ENCODE data around the gene LEMD2.

LEMD2 gene

DNA sequence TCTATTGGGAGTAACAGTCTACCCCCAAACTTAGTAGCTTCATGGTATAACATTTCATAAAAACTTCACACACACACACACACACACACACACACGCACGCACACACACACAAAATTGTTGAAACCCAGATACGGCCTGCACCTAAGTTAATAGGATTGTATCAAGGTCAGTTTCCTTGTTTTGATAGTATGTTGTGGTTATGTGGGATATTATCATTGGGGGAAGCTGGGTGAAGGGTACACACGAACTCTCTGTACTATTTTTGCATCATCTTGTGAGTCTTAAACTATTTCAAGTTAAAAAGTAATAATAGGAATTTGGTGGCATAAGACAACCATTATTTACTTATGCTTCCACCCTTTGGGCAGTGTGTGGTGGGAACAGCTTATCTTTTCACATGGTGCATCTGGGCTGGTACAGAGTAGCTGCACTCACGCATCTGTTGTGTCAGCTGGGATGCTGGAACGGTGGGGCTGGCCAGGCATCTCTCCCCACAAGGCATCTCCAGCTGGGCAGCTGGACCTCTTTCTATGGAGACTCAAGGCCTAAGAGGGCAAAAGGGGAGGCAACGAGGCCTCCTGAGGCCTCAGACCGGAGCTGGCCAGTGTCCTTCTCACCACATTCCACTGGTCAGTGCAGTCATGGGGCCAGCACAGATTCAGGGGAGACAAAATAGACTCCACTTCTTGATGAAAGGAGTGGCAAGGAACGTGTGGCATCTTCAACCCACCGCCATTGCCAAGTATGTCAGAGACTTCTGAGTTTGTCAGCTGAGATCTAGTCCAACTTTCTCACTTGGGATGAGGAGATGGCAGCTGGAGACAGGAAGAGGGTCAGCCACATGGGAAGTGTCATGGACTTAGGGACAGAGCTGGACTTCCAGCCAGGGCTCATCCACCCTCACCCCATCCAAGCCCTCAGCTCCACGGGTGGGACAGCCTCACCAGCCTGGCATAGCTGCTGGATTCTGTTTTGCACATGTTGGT, 21.7 kb downstream of the LEMD2 start:
- Histone ChIP-seq H3K9me3 (ENCODE audit: control insufficient read depth, insufficient read depth, low read length) (no peaks in the 10 kb centered on the region), H3K9ac (ENCODE audit: low read depth, low read length) (no peak overlapping the region), H3K4me1 (ENCODE audit: insufficient read depth, low read length) (peaks cover 23% of the 10 kb centered on the region), H3K36me3 (ENCODE audit: insufficient read depth, low read length) (0 out of 2 replicates have a peak, but pooled peaks cover 3% of the 10 kb centered on the region)

DNA sequence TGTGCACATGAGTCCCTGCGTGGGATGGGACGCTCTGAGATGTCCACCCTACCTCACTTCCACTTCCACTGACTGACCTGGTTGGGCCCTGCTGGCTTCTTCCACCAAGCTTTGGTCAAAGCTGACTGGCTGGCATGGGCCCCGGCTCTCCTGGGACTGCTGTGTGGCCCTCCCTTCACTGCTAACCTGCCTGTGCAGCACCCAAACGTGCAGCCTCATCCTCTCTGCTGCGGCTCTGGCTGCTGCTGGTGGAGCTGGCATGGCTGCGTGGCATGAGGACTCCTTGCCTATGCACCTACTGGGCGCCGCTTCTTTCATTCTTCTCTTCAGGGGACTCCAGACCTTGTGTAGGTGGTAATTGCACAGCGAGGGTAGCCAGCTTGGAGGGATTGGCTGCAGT, 23.6 kb downstream of the LEMD2 start:
- H3K4me1 ChIP-seq (ENCODE audit: insufficient read depth, low read length), result peaks cover 7% of the 10 kb centered on the region
- no peaks in the 10 kb centered on the region for H3K9me3 ChIP-seq (ENCODE audit: control insufficient read depth, insufficient read depth, low read length)
- H3K36me3 ChIP-seq (ENCODE audit: insufficient read depth, low read length), result no peaks in the 10 kb centered on the region
- H3K9ac ChIP-seq (ENCODE audit: low read depth, low read length), result no peak overlapping the region

DNA sequence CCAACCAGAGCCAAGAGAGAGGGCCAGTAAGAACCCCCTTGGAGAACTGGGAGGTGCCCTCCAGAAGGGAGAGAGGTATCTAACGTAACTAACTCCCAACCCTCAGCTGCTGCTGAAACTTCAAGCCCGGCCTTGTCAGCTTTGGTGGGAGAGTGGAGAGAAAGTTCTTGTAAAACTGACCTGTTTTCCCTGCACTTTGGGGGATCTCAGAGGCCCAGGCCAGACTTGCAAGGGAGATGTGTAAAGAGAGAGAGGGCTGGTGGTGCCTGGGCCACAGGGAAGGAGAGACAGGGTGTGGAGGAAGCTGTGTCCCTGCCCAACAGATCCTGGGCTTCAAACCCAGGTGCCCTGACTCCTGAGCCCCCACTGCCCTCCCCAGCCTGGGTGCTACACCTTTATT, 24.9 kb downstream of the LEMD2 start:
- Histone ChIP-seq H3K9ac (ENCODE audit: low read depth, low read length) (no peak overlapping the region), H3K36me3 (ENCODE audit: insufficient read depth, low read length) (no peaks in the 10 kb centered on the region), H3K9me3 (ENCODE audit: control insufficient read depth, insufficient read depth, low read length) (no peaks in the 10 kb centered on the region), H3K4me1 (ENCODE audit: insufficient read depth, low read length) (no peaks in the 10 kb centered on the region; the same call in 1 of the 2 replicates)

DNA sequence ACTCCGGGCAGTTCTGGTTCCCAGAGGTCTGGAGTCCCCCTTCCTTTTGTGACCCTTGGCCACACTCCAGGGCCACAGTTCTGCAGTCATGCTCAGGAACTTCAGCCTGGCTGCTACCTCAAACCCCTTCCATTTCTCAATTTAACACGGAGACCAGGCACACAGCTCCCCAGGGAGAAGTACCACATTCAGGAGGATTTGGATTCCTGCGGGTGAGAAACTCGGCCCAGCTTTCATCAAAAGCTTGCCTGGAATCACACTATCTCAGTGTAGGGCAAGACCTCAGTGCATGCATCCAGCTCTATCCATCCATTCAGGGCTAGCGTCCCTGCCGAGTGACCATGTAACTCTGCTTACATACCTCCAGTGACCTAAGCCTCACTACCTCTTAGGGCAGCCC, 25.4 kb downstream of the LEMD2 start:
- Histone ChIP-seq H3K4me1 (ENCODE audit: insufficient read depth, low read length) (no peaks in the 10 kb centered on the region; the same call in 1 of the 2 replicates), H3K9ac (ENCODE audit: low read depth, low read length) (no peak overlapping the region), H3K9me3 (ENCODE audit: control insufficient read depth, insufficient read depth, low read length) (no peaks in the 10 kb centered on the region), H3K36me3 (ENCODE audit: insufficient read depth, low read length) (no peaks in the 10 kb centered on the region)

DNA sequence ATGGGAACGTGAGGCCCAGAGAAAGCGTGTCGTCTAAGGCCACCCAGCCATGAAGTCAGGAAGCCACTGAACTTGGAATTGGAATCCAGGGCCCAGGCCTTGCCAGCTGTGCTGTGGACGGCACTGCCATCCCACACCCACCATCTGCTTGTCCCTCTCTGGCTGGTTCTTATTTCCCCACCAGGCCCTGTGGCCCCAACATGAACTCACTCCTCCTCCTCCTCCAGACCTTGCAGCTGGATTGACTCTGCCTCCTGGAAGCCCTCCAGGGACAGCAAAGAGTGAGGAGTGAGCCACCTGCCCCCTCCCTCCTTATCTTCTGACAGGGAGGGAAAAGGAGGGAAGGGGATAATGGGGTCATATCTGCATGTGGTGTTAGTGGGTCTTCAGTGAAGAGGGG, 26.2 kb downstream of the LEMD2 start:
- H3K4me1 ChIP-seq (ENCODE audit: insufficient read depth, low read length), result no peaks in the 10 kb centered on the region
- H3K36me3 ChIP-seq (ENCODE audit: insufficient read depth, low read length), result no peaks in the 10 kb centered on the region
- H3K9ac ChIP-seq (ENCODE audit: low read depth, low read length), result no peak overlapping the region
- no peaks in the 10 kb centered on the region for H3K9me3 ChIP-seq (ENCODE audit: control insufficient read depth, insufficient read depth, low read length)

DNA sequence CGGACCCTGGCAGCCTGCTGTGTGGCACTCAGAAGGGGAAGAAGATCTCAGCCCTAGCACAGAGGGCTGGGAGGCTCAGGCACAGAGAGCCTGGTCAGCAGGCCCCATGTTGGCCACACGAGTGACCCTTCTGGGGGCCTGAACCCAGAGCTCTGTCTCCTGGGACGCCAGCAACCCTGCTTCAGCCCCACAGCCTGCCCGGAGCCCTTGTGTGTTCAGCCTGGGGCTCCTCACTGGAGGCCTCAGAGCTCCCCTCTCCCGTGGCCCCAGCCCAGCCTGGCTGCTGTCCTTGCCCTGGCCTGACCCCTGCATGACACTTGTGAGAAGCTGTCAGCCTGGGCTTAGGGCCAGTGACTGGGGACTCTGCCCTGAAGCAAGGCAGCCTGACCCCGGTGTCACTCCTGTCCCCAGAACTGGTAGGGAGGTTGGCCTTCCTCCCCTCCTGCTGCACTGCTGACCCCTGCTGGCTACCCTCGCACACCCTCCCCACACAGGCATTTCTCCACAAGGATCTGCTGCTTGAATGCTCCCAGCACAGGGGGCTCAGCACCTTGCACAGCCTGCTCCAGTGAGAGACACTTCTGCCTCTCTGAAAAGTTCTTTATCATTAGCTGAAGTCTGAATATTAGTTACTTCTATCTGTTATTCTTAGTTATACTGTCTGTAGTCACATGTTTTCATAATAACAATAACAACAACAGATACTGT, 26.9 kb downstream of the LEMD2 start:
- Histone ChIP-seq H3K9me3 (ENCODE audit: control insufficient read depth, insufficient read depth, low read length) (no peaks in the 10 kb centered on the region), H3K36me3 (ENCODE audit: insufficient read depth, low read length) (no peaks in the 10 kb centered on the region), H3K9ac (ENCODE audit: low read depth, low read length) (no peak overlapping the region), H3K4me1 (ENCODE audit: insufficient read depth, low read length) (no peaks in the 10 kb centered on the region)

DNA sequence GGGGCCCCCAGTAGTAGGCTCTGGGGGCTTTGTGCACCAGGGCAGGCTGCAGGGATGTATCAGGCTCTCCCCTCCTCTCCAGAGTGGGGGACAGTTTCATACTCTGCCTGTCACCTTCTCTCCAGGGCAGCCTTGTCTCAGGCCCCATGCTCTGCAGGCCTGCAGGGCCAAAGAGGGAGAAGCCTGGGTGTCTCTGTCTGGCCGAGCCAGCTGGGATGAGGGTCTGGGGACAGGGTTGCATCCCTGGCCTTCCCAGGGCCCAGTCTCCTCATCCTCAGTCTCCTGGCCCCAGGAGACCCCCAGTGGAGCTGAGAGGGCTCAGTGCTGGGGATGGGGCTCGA, 27.4 kb downstream of the LEMD2 start:
- Histone ChIP-seq H3K36me3 (ENCODE audit: insufficient read depth, low read length) (no peaks in the 10 kb centered on the region), H3K9me3 (ENCODE audit: control insufficient read depth, insufficient read depth, low read length) (no peaks in the 10 kb centered on the region), H3K9ac (ENCODE audit: low read depth, low read length) (no peak overlapping the region), H3K4me1 (ENCODE audit: insufficient read depth, low read length) (no peaks in the 10 kb centered on the region)

DNA sequence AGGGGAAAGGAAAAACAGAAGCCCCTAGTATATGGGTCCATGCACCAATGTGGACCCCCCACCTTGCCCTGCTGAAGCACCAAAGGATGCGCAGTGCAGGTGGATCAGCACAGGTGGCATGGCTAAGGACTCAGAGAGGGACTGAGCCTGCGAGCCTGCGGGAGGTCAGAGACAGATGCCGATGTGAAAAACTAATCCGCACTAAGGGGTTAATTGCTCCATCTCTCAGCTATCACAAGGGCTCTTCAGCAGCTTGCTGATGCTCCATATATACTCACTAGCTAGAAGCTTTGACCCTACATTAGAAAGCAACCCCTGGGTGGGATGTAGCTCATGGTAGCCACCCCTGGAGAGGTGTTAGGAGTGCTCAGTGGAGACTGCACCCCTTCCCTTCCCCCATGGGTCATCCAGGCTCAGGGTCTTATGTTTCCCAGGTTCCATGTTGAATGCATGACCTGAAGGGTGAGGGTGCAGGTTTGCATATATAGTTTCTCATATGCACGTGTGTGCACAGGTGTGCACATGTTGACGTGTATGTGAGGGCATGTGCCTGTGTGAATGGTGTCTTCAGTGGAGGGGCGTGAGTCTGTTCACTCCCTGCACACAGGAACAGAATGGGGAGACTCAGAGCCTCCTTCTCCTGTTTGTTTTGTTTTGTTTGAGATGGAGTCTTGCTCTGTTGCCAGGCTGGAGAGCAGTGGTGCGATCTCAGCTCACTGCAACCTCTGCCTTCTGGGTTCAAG, 28.9 kb downstream of the LEMD2 start:
- Histone ChIP-seq H3K4me1 (ENCODE audit: insufficient read depth, low read length) (peaks cover 4% of the 10 kb centered on the region; the same call in 1 of the 2 replicates), H3K36me3 (ENCODE audit: insufficient read depth, low read length) (no peaks in the 10 kb centered on the region), H3K9ac (ENCODE audit: low read depth, low read length) (no peak overlapping the region), H3K9me3 (ENCODE audit: control insufficient read depth, insufficient read depth, low read length) (no peaks in the 10 kb centered on the region)

DNA sequence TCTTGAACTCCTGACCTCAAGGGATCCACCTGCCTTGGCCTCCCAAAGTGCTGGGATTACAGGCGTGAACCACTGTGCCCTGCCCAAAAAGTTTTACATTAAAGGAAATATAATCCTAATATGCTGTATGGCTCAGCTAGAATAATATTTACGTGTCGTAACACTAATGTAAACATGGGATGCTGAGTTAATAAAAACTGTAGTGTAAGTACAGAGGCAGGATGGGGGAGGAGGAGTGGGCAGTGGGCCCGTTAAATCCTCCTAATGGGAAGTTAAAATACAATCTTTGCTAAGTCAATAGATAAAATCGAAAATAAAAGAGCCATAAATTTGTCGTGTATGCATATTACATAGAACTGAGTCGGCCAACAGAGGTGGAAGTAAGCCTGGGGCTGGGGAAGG, 30.1 kb downstream of the LEMD2 start:
- no peaks in the 10 kb centered on the region for H3K36me3 ChIP-seq (ENCODE audit: insufficient read depth, low read length)

DNA sequence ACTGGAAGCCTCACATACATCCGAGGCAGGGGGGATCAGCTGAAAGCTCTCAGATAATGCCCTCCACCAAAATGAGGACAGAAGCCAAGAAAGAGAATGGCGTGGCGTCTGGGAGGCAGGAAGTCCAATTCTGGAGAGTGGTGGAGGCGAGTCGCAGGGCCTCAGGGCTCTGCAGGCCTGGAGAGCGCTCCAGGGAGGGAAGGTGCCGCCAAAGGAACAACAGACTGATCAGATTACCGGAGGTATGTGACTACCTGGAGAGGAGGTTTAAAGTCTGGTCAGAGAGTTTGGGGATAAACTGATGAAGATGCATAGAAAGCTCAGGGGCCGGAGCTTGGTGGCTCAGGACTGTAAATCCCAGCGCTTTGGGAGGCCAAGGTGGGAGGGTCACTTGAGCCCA, 31.0 kb downstream of the LEMD2 start:
- H3K9ac ChIP-seq (ENCODE audit: low read depth, low read length), result no peak overlapping the region
- no peaks in the 10 kb centered on the region for H3K9me3 ChIP-seq (ENCODE audit: control insufficient read depth, insufficient read depth, low read length)
- peaks cover 4% of the 10 kb centered on the region; the same call in 1 of the 2 replicates for H3K4me1 ChIP-seq (ENCODE audit: insufficient read depth, low read length)
- H3K36me3 ChIP-seq (ENCODE audit: insufficient read depth, low read length), result no peaks in the 10 kb centered on the region

More for the DNA sequence above, 30.1 kb downstream of the LEMD2 start:
- H3K4me1 ChIP-seq (ENCODE audit: insufficient read depth, low read length), result peaks cover 4% of the 10 kb centered on the region; the same call in 1 of the 2 replicates
- H3K9ac ChIP-seq (ENCODE audit: low read depth, low read length), result no peak overlapping the region
- H3K9me3 ChIP-seq (ENCODE audit: control insufficient read depth, insufficient read depth, low read length), result no peaks in the 10 kb centered on the region

DNA sequence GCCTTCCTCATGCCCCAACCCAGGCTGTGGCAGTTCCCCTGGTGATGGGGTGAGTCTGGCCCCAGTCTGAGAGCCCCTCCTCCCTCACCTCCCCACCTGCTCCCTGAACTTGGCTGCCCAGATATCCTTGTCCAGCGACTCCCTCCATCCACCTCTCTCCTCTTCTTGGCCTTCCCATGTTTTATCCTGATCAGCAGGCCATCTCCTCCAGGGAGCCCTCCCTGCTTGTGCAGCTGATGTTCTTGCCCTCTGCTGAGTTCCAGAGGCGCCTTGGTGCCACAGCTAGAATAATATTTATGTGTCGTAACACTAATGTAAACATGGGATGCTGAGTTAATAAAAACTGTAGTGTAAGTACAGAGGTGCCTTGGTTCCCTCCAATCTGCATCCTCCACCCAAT, 31.8 kb downstream of the LEMD2 start:
- no peaks in the 10 kb centered on the region for H3K36me3 ChIP-seq (ENCODE audit: insufficient read depth, low read length)
- peaks cover 7% of the 10 kb centered on the region; the same call in 1 of the 2 replicates for H3K4me1 ChIP-seq (ENCODE audit: insufficient read depth, low read length)
- no peak overlapping the region for H3K9ac ChIP-seq (ENCODE audit: low read depth, low read length)
- no peaks in the 10 kb centered on the region for H3K9me3 ChIP-seq (ENCODE audit: control insufficient read depth, insufficient read depth, low read length)

DNA sequence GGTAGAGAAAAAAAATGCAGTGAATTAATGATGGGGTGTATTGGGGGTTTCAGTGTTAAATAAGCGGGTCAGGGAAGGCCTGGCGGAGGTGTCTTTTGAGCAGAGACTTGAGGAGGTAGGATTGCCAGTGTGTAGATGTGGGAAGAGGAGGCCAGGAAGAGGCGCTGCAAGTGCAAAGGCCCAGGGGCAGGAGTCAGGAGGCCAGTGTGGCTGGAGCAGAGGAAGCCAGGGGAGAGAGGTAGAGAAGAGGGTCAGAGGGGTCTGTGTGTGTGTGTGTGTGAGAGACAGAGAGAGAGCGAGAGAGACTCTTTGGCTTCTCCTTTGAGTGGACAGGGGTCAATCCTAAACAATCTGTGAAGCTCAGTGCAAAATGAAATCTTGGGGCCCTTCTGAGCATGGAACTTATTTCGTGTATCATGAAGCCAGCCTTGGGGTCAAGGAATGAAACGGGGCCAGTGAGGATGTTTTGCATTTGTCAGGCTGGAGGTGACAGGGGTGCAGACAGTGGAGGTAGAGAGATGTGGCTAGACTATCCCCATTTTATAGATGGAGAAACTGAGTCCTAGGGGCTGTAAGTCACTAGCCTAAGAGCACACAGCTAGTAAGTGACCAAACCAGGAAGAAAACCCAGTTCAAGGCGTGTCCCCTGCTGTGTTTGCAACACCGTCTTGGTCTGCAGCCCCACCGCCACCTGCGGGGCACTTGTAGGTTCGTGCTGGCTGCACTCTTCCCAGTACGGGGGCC, 32.5 kb downstream of the LEMD2 start:
- Histone ChIP-seq H3K9me3 (ENCODE audit: control insufficient read depth, insufficient read depth, low read length) (no peaks in the 10 kb centered on the region), H3K9ac (ENCODE audit: low read depth, low read length) (no peak overlapping the region), H3K36me3 (ENCODE audit: insufficient read depth, low read length) (no peaks in the 10 kb centered on the region), H3K4me1 (ENCODE audit: insufficient read depth, low read length) (peaks cover 12% of the 10 kb centered on the region; the same call in 1 of the 2 replicates)

DNA sequence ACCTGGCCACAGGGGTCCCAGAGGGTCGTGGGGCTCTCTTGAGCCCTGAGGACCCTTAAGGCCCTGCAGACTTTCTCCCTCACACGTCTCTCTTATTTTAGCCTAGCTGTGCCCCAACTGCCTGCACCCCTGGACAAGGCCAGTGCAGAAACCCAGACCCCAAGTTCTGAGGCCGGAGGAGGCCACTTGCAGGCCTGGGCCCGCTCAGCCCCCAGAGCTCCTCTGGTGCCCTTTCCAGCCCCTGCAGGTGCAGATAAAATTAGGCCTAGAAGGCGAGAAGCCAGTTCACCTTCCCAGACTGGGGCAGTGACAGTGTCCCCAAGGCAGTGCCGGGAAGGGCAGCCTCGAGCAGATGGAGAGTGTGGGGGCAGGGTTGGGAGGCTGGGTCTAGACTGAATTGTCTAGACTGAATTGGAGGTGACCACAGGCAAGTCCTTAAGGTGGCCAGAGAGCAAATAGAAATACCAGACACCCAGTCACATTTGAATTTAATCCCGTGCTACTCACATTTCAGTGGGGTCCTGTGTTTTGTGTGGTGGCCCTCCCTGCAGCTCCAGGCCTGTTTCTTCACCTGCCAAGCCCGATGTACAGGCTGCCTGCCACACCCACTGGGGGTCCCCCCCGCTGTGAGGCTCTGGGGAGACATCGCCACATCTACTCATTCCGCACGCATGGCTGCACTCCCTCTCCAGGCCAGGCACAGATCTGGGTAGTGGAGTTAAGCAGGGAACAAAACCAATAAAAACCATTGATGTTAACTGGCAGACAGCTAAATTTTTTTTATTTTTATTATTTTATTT, 33.7 kb downstream of the LEMD2 start:
- Histone ChIP-seq H3K9me3 (ENCODE audit: control insufficient read depth, insufficient read depth, low read length) (no peaks in the 10 kb centered on the region), H3K36me3 (ENCODE audit: insufficient read depth, low read length) (no peaks in the 10 kb centered on the region), H3K4me1 (ENCODE audit: insufficient read depth, low read length) (peaks cover 12% of the 10 kb centered on the region; the same call in 1 of the 2 replicates), H3K9ac (ENCODE audit: low read depth, low read length) (no peak overlapping the region)
